Fibroblast of upper back skin (primary cell): Measurements from ENCODE around the gene ATP10B.

Experiments
- DNase-seq: peaks from one replicate; pipeline ENCODE4 v3.0.0-alpha.2; 2013

Gene ATP10B

GRCh38 chr5:160628619-160628968 is 223.4 kb downstream of the ATP10B start:
- no peak for DNase-seq

GRCh38 chr5:160627921-160628618 is 223.9 kb downstream of the ATP10B start:
- DNase-seq = no peak

GRCh38 chr5:160626322-160626721 is 225.7 kb downstream of the ATP10B start:
- no peak for DNase-seq

- DNase-seq = no peak
These were observed 230.5 kb downstream of the ATP10B start for GRCh38 chr5:160621526-160621925.

- DNase-seq = no peak
These were observed 231.6 kb downstream of the ATP10B start for GRCh38 chr5:160620401-160620800.

GRCh38 chr5:160619381-160619780 is 232.6 kb downstream of the ATP10B start:
- DNase-seq = no peak

- DNase-seq = no peak
These were observed 233.7 kb downstream of the ATP10B start for GRCh38 chr5:160618286-160618685.

GRCh38 chr5:160616712-160617497 is 235.1 kb downstream of the ATP10B start:
- no peak for DNase-seq

GRCh38 chr5:160614136-160614535 is 237.9 kb downstream of the ATP10B start:
- DNase-seq = no peak

- DNase-seq = no peak
These were observed 246.7 kb downstream of the ATP10B start for GRCh38 chr5:160605266-160605665.

- DNase-seq = no peak
These were observed 247.5 kb downstream of the ATP10B start for GRCh38 chr5:160604484-160604883.

- no peak for DNase-seq
These were observed 249.3 kb downstream of the ATP10B start for GRCh38 chr5:160602744-160603143.

GRCh38 chr5:160601046-160601445 is 251.0 kb downstream of the ATP10B start:
- no peak for DNase-seq

GRCh38 chr5:160573318-160573717 is 278.7 kb downstream of the ATP10B start:
- DNase-seq = no peak

GRCh38 chr5:160567031-160567705 is 284.8 kb downstream of the ATP10B start:
- DNase-seq = no peak

GRCh38 chr5:160565376-160565775 is 286.6 kb downstream of the ATP10B start:
- DNase-seq = no peak

GRCh38 chr5:160556846-160557245 is 295.2 kb downstream of the ATP10B start:
- peak; percentile 70 for DNase-seq

- DNase-seq = peak; percentile 31
These were observed 295.9 kb downstream of the ATP10B start for GRCh38 chr5:160555971-160556631.

GRCh38 chr5:160555581-160555970 is 296.4 kb downstream of the ATP10B start:
- DNase-seq = no peak

- no peak for DNase-seq
These were observed 301.9 kb downstream of the ATP10B start for GRCh38 chr5:160550075-160550474.

GRCh38 chr5:160548949-160549645 is 302.9 kb downstream of the ATP10B start:
- DNase-seq = peak; percentile 74

- DNase-seq = no peak
These were observed 304.1 kb downstream of the ATP10B start for GRCh38 chr5:160547872-160548271.

GRCh38 chr5:160547061-160547460 is 304.9 kb downstream of the ATP10B start:
- no peak for DNase-seq
